Islet precursor cell (in vitro differentiated cells): Measurements from ENCODE around the gene PLPP4.
A peak's percentile ranks its signal among the peaks of the same experiment; 100 is the strongest.

Source experiments
- DNase-seq: peaks from one replicate; pipeline ENCODE4 v3.0.0-alpha.2; 2018

Gene PLPP4

GRCh38 chr10:120580918-120581895 lies 124.2 kb downstream of the PLPP4 start:
- peak; percentile 52 for DNase-seq

- peak; percentile 19 for DNase-seq
Measured at GRCh38 chr10:120582753-120583152, 125.7 kb downstream of the PLPP4 start.

- DNase-seq, result peak; percentile 21
Measured at GRCh38 chr10:120583424-120584108, 126.5 kb downstream of the PLPP4 start.

GRCh38 chr10:120584786-120585185 lies 127.8 kb downstream of the PLPP4 start:
- peak; percentile 4 for DNase-seq

- peak; percentile 50 for DNase-seq
Measured at GRCh38 chr10:120586471-120586872, 129.4 kb downstream of the PLPP4 start.

DNA sequence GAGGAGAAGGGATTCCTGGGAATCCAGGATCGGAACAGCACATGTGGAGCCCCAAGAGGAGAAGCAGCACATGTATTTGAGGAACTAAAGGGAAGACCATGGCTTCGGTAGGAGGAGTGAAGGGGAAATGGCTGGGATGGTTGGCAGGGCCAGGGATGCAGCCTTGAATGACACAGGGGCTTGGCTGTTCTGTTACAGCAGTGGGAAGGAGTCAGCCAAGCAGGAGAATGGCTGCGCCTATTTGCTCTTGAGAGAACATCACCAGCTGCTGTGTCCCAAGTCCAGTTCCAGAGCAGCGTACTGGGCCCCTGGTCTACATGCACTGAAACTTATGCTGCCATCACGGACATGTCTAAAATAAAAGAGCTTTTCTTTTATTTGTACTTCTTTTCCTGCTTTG lies 130.0 kb downstream of the PLPP4 start:
- DNase-seq, result peak; percentile 25

DNA sequence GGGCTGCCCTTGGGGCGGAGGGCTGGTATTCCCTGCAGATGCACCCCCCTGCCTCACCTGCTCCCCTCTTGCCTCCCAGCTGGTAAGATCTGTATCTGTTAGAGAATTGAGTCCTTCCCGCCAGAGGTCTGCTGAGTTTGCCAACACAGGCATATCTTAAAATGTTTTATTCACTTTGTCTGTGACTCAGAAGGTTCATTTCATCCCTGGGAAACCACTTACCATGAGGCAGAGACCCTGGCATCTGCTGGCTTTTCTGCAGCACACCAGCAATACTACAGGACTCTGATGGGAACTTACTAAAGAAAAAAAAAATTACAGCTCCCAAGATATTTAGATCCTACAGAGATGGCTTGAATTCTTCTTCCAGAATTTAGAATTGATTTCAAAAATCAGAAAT lies 131.3 kb downstream of the PLPP4 start:
- DNase-seq, result peak; percentile 22

- peak; percentile 40 for DNase-seq
Measured at GRCh38 chr10:120593693-120594092, 136.7 kb downstream of the PLPP4 start.

GRCh38 chr10:120597902-120598301 lies 140.9 kb downstream of the PLPP4 start:
- DNase-seq, result no peak

DNA sequence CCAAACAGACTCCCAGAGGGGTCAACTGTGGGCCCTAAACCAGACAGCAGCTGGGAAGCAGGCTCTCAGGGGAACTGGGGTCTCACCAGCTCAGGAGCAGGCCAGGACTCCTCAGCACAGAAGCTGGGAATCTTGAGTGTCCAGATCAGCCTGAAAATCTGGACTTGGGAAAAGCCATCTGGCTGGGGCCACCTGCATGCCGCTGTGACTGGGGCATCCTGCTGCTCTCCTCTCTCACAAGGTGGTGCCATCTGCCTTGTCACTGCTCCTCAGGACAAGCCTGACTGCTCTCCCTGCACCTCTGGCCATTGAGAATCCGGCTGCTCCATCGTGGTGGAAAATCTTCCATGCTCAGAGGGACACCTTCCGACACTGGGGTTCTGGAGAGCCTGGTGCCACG lies 141.4 kb downstream of the PLPP4 start:
- DNase-seq, result peak; percentile 53

GRCh38 chr10:120599200-120599724 lies 142.2 kb downstream of the PLPP4 start:
- DNase-seq, result peak; percentile 50

- DNase-seq, result peak; percentile 76
Measured at GRCh38 chr10:120600871-120601649, 144.0 kb downstream of the PLPP4 start.

DNA sequence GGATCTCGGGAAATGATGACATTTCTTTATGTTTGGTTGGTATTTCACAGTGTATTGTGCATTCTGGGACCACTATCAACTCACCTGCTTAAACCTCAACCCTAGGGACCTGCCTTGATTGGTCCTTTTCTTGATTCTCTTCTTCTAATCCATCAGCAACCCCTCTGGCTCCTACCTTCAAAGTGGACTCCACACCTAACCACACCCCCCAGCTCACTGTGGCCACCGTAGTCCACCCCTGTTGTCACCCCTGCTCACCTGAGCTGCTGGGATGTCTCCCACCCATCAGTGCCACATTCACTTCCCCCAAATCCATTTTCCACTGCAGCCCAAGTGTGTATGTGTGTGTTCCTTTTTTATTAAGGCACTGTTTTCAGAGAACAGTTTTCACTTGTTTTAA lies 145.0 kb downstream of the PLPP4 start:
- no peak for DNase-seq

DNA sequence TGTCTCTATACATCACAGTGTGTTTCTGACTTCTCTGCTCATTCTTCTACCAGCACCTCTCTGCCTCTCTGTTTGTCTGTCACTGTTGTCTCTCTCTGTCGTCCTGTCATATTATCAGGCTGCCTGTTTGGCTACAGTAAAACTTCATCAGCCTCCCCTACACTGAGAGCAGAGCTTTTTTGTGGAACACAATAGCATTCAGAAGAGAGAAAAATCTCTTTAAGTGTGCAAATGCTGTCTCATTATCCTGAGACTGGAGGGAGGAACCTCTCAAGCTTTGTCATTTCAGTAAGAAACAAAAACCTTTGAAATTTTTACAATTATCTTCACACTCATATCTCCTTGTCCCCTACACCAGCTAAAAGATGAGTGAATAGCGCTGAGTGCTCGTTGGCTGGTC lies 148.4 kb downstream of the PLPP4 start:
- no peak for DNase-seq

DNA sequence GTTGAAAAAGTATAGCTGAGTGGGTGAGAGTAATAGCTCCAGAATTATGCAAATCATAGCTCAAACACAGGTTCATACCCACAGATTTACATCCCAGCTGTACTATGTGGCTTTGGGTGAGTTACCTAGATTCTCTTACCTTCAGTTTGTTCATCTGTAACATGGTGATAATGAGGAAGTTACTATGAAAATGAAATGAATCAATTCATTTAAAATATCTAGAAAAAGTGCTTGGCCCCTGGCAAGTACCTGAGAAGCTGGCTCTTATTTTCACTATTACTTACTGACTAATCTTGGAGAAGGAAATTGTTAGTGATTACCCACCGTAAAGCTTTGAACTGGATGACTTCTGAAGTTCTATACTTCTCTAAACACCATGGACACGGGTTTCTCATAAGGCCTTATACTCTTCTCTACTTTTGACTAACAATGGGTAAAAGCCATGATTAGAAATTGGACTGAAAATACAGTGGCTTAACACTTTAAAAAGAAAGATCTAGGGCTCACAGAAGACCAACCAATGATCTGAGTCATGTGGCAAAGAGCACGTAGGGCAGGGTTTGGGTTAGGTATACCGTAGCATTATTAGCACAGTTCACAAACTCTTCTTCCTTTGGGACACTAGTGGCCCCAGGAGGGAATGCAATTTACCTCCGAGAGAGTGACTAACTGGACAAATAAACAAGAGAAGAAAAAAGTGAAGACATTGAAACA lies 149.2 kb downstream of the PLPP4 start:
- no peak for DNase-seq

GRCh38 chr10:120607016-120607709 lies 150.1 kb downstream of the PLPP4 start:
- DNase-seq, result peak; percentile 62

- DNase-seq, result no peak
Measured at GRCh38 chr10:120607710-120608703, 151.0 kb downstream of the PLPP4 start.

DNA sequence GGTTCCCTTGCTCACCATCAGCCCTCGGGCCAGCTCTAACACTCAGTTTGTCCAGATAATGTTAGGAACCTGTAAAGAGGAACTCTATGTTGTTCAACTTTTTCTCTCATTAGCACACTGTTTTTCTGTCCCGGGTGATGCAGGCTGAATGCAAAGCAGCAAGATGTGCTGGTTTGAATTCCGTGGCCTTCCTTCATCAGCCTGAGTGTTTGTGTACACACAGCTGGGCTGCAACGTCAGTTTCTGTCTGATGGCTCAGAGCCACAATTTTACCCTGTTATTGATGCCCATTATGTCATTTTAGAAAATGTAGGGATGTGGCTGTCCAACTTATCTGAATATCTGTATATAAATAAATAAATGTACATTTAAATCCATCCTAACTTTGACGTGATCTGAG lies 152.0 kb downstream of the PLPP4 start:
- DNase-seq, result no peak

DNA sequence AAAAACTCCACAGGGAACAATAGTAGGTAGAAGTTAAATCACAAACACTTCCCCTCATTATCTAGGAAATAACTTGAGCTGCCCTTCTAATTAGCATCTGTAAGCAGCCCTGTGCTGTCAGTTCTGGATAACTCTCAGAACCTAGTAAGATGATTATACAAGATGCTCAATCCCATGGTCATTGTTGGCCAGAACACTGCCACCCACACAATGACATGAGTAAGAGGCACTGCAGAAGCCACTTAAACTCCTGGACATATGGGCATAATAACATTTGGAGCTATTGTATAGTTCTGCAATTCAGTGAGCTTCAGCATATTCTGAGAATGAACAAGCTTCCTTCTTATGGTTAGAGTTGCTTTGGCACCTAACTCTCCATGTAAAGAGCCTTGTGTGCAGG lies 153.8 kb downstream of the PLPP4 start:
- no peak for DNase-seq

GRCh38 chr10:120612756-120613155 lies 155.7 kb downstream of the PLPP4 start:
- no peak for DNase-seq
